GM21786 (cell line): Measurements from ENCODE around the gene KANK4.

Experiments
- ATAC-seq: cut with Tn5 transposase; IDR thresholded peaks from one replicate; pipeline ENCODE4 v1.9.1; 2021; ENCODE audit not compliant: unreplicated experiment

The KANK4 gene

DNA sequence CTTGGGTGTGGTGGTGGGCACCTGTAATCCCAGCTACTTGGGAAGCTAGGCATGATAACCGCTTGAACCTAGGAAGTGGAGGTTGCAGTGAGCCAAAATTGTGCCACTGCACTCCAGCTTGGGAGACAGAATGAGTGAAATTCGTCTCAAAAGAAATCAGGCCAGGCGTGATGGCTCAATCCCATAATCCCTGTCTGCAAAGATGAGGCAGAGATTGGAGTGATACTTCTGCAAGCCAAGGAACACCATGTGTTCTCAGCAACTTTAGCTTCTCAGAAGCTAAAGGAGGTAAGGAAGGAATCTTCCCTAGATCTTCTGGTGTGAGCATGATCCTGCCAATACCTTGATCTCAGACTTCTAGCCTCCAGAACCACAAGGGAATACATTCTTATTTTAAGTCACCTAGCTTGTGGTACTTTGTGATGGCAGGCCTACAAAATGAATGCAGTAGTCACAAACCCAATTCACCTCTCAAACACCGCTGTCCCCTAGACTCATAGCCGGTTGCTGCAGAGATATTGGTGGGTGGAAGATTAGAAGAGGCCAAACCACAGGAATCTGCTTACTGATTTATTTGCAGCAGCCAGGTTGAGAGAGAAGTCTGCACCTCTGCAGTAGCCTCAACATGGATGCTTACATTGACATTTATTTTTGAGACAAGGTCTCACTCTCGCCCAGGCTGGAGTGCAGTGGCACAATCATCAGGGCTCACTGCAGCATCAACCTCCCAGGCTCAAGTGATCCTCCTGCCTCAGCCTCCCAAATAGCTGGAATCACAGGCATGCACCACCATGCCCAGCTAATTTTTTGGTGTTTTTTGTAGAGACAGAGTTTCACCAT is 105.9 kb downstream of the KANK4 start:
- ATAC-seq: no peak

DNA sequence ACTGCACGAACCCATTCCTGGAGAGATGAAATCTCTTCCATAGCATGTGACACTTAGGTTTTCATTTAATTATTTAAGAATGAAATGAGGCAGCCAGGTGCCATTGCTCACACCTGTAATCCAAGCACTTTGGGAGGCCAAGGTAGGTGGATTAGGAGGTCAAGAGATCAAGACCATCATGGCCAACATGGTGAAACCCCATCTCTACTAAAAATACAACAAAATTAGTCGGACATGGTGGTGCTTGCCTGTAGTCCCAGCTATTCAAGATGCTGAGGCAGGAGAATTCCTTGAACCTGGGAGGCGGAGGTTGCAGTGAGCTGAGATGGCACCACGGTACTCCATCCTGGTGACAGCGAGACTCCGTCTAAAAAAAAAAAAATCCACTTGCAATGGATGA is 106.8 kb downstream of the KANK4 start:
- no peak for ATAC-seq

DNA sequence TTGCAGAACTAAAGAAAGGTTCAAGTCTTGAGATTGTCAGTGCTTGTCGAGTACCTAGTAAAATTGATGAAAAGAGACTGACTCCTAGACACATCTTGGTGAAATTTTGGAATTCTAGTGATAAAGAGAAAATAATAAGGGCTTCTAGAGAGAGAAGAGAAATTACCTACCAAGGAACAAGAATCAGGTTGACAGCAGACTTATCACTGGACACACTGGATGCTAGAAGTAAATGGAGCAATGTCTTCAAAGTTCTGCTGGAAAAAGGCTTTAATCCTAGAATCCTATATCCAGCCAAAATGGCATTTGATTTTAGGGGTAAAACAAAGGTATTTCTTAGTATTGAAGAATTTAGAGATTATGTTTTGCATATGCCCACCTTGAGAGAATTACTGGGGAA is 108.3 kb downstream of the KANK4 start:
- ATAC-seq: no peak

DNA sequence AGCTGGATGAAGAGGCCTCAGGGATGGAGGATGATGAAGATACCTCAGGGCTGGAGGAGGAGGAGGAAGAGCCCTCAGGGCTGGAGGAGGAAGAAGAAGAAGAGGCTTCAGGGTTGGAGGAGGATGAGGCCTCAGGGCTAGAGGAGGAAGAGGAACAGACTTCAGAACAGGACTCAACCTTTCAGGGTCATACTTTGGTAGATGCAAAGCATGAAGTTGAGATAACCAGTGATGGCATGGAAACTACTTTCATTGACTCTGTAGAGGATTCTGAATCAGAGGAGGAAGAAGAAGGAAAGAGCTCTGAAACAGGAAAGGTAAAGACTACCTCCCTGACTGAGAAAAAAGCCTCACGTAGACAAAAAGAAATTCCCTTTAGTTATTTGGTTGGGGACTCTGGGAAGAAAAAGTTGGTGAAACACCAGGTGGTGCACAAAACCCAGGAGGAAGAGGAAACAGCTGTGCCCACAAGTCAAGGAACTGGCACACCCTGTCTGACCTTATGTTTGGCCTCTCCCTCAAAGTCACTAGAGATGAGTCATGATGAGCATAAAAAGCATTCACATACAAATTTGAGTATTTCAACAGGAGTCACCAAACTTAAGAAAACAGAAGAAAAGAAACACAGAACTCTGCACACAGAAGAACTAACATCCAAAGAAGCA is 109.2 kb downstream of the KANK4 start:
- ATAC-seq: no peak

DNA sequence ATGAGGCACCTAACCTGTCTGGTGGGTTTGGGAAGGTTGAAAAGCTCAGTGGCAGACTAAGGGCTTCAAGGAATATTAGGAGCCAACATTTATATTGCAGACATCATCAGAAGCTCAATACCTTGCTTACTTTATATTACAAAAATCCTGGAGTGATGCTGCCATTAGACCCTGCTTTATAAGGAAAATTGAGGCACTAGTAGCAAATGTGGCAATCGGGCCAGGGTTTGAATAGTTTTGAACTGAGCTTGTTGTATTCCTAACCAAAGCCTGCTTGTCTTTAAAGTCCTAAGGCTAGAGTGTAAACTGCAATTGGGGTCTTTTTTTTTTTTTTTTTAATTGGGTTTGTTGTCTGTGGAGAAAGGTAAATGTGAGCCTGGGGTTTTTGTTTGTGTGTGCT is 110.3 kb downstream of the KANK4 start:
- no peak for ATAC-seq

DNA sequence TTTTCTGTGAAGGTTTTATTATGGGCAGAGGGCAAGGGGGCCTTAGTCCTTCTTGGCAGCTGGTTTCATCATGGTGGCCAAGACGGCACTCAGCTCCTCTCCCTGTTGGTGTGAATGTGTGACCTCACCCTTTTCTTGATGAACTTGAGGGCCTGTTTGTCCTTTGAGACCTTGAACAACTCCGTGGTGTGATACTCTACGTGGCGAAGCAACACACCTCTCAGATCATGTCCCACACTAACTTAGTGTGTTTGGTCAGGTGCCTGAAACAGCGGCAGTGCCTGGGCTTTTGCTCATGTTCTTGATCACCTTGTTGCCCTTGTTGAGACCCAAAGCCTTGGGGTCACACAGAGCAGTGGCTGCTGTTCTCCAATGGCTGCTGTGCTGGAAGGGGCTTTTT is 111.1 kb downstream of the KANK4 start:
- no peak for ATAC-seq

DNA sequence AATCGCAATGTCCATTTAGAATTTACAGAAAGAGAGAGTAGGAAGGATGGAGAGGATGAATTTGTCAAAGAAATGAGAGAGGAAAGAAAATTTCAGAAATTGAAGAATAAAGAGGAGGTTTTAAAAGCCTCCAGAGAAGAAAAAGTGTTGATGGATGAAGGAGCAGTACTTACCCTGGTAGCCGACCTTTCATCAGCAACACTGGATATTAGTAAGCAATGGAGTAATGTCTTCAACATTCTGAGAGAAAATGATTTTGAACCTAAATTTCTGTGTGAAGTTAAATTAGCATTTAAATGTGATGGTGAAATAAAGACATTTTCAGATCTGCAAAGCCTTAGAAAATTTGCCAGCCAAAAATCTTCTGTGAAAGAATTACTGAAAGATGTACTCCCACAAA is 112.0 kb downstream of the KANK4 start:
- ATAC-seq: no peak

DNA sequence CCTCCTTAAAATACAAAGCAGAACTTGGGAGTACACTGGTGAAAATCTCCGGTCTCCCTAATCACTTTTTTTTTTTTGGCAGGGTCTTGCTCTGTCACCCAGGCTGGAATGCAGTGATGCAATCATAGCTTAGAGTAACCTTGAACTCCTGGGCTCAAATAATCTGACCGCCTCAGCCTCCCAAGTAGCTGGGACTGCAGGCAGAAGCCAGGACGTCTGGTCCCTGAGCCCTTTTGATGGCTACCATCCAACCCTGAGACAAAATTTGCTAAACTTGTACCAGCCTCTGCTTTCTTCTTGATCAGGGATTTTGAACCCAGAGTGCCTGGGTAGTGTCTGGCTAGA is 120.5 kb downstream of the KANK4 start:
- ATAC-seq: no peak

DNA sequence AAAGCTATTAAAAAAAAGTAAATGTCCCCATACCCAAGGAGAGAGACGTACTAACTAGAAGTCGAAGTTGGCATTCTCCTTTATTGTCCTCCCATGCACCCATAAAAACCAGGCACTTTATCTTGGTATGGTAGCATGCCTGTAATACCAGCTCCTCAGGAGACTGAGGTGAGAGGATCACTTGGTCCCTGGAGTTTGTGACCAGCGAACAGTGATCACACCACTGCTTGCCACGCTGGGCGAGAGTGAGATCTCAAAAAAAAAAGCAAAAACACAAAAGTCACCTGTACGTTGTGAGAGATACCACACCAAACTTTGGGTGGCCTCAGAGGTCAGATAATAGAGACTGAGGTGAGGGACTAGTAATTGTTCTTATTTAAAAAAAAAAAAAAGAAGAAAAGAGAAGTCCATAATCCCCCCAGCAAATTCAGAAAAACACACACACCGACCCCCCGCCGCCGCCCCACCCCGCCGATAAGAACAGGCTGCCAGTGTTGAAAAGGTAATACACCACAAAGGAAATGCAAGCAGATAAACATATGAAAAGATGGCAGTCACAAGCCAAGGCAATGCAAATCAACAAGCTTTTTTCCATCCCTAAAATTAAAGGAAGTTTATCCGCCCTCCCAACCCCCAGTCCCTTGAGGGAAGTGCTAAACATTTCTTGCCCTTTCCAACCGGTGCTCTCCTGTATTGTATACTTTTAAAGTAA is 121.0 kb downstream of the KANK4 start:
- ATAC-seq: no peak

DNA sequence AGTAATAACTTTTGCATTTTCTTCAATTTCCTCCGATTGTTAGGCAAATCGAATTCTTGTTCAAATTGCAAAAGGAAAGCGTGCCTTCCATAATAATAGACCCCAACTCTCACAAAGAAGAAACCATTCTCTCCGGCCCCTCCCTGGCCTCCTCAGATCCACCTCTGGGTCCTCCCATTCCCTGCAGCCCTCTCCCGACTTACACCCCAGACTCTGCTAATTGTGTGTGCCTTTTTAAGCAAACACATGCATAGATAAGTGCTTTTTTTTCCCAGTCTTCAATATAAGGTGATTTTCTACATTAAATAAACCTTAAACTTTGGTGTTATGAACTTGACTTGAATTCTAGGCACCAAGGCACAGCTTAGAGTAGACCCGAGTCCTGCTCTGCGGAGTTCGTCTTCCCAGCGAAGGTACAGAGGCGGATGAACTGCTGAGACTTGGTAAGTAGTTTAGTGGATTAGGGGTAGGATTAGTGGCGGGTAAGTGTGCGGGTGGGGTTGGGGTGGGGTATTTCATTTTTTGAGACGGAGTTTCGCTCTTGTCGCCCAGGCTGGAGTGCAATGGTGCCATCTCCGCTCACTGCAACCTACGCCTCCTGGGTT is 123.0 kb downstream of the KANK4 start:
- ATAC-seq: no peak

DNA sequence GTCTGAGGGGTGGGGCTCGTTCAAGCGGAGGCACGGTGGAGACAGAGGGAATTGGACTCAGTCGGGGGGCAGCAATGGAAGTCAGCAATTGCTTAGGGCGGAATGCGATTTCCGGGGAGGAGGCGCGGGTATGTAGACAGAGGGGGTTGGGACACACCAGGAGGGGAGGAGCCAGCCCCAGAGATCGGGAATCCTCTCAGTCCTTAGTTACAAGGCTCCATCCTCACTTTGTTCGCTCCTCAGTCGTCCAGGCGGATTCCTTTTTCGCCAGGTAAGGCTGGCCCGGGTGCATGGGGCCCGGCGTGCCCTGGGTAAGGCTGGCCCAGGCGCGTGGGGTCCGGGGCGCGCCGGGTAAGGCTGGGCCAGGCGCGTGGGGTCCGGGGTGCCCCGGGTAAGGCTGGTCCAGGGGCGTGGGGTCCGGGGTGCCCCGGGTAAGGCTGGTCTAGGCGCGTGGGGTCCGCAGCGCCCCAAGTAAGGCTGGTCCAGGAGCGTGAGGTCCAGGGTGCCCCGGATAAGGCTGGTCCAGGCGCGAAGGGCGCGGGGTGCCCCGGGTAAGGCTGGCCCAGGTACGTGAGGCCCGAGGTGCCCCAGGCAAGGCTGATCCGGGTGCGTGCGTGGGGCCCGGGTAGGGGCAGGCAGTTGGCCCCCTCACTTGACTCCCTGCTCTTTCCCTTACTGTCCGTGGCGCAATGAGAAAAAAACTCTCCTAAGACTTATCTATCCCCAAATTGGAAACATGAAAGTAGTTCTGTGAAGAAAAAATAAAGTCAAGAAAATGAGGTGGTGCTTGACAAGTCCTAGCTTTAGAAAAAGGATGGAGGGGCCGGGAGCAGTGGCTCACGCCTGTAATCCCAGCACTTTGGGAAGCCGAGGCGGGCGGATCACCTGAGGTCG is 124.3 kb downstream of the KANK4 start, which contains the start of gene L1TD1:
L1TD1 (plus strand) TSS at position 199 of the 894 bp plus-strand sequence. CDS start 11,780 bp downstream, outside the sequence.
- ATAC-seq: no peak

DNA sequence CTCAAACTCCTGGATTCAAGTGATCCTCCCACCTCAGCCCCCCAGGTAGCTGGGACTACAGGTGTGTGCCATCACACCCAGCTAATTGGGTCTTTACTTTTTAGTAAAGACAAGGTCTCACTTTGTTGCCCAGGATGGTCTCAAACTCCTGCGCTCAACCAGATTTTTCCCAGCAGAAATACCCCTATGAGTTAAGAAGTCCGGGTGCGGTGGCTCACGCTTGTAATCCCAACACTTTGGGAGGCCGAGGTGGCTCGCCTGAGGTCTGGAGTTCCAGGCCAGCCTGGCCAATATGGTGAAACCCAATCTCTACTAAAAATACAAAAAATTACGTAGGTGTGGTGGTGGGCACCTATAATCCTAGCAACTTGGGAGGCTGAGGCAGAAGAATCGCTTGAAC is 131.1 kb downstream of the KANK4 start:
- ATAC-seq: no peak

DNA sequence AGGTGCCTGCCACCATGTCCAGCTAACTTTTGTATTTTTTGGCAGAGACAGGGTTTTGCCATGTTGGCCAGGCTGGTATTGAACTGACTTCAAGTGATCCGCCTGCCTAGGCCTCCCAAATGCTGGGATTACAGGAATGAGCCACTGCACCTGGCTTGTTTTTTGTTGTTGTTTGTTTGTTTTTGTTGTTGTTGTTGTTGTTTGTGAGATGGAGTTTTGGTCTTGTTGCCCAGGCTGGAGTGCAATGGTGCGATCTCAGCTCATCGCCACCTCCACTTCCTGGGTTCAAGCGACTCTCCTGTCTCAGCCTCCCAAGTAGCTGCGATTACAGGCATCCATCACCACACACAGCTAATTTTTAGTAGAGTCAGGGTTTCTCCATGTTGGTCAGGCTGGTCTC is 131.7 kb downstream of the KANK4 start:
- ATAC-seq: no peak
